SK-N-SH (cell line): Measurements from ENCODE around the gene OBSCN. TPM values are rescaled to one million over a fixed set of nuclear protein-coding genes. Genes with fewer than 3 reads are reported as not detected.

Experiments used
- CTCF ChIA-PET: fragments of 300-600, 350-600 bp; formaldehyde crosslinking; extraction: SDS; loops from one replicate; lab custom pipeline; 2021; lab: Yijun Ruan, JAX
- POLR2A ChIA-PET: fragments of 350-600 bp; sonication (Branson Sonifier 250); formaldehyde crosslinking; extraction: SDS; loops from one replicate; lab custom pipeline; 2020; ENCODE audit warnings: antibody characterized with exemption, inconsistent platforms; lab: Yijun Ruan, JAX
- DNase-seq: peaks from one replicate; pipeline ENCODE4 v3.0.0; 2012
- H2AFZ ChIP-seq: fragments of 200-600 bp; sonication (generic); 2 replicates; pipeline ENCODE4 v1.8.1; 2016; ENCODE audit warnings: antibody characterized with exemption, mild to moderate bottlenecking, low read depth
- H3F3A ChIP-seq: fragments of 200-600 bp; sonication (generic); replicated peaks from 2 replicates; pipeline ENCODE3; 2016; ENCODE audit warnings: antibody characterized with exemption, mild to moderate bottlenecking; ENCODE audit not compliant: insufficient read depth
- H3K27ac ChIP-seq, 2 experiments: fragments of 200-500 bp in 1 of 2; fragments of 200-600 bp in 1 of 2; sonication (Bioruptor generic) in 1 of 2; sonication (generic), shearing (Covaris generic) in 1 of 2; 2 replicates each; pipeline versions ENCODE4 v1.5.1 to v1.6.1; 2014 to 2016; ENCODE audit warnings: low read depth in 2 of 2, inconsistent platforms in 1 of 2, low read length in 1 of 2, mild to moderate bottlenecking in 1 of 2, mixed read lengths in 1 of 2
- H3K27me3 ChIP-seq: fragments of 200-600 bp; sonication (generic), shearing (Covaris generic); 2 replicates; pipeline ENCODE4 v1.6.1; 2016; ENCODE audit warnings: mixed run types; ENCODE audit not compliant: insufficient read depth
- H3K36me3 ChIP-seq, 2 experiments: fragments of 200-500 bp in 1 of 2; fragments of 200-600 bp in 1 of 2; sonication (Bioruptor generic) in 1 of 2; sonication (generic) in 1 of 2; replicated peaks in 1 of 2; 2 replicates each; pipeline versions ENCODE3 to v1.5.1; 2014 to 2016; ENCODE audit warnings: low read length in 1 of 2, mild to moderate bottlenecking in 1 of 2; ENCODE audit not compliant: insufficient read depth in 2 of 2, control insufficient read depth in 1 of 2
- H3K4me1 ChIP-seq, 2 experiments: fragments of 200-500 bp in 1 of 2; fragments of 200-600 bp in 1 of 2; sonication (Bioruptor generic) in 1 of 2; sonication (generic), shearing (Covaris generic) in 1 of 2; 2 replicates each; pipeline versions ENCODE4 v1.5.1 to v1.6.1; 2014 to 2016; ENCODE audit warnings: low read depth in 1 of 2, low read length in 1 of 2, mixed run types in 1 of 2; ENCODE audit not compliant: insufficient read depth in 2 of 2, control insufficient read depth in 1 of 2
- H3K4me2 ChIP-seq: fragments of 200-600 bp; sonication (generic), shearing (Covaris generic); 2 replicates; pipeline ENCODE4 v1.6.1; 2017; ENCODE audit warnings: mixed run types
- H3K4me3 ChIP-seq, 2 experiments: fragments of 200-500 bp in 1 of 2; fragments of 200-600 bp in 1 of 2; sonication (Bioruptor generic) in 1 of 2; sonication (generic), shearing (Covaris generic) in 1 of 2; 2 replicates each; pipeline versions ENCODE4 v1.5.1 to v1.8.1; 2014 to 2016; ENCODE audit warnings: low read depth in 2 of 2, inconsistent platforms in 1 of 2, low read length in 1 of 2, mild to moderate bottlenecking in 1 of 2, mixed read lengths in 1 of 2, moderate library complexity in 1 of 2
- H3K79me2 ChIP-seq: fragments of 200-600 bp; sonication (generic); 2 replicates; pipeline ENCODE4 v1.8.1; 2017; ENCODE audit warnings: mild to moderate bottlenecking; ENCODE audit not compliant: insufficient read depth
- H3K9ac ChIP-seq: fragments of 200-600 bp; sonication (generic); 2 replicates; pipeline ENCODE4 v1.6.1; 2017; ENCODE audit warnings: mixed run types
- H3K9me2 ChIP-seq: fragments of 200-600 bp; sonication (generic); 2 replicates; pipeline ENCODE4 v1.6.1; 2017; ENCODE audit warnings: mixed run types
- H3K9me3 ChIP-seq: fragments of 200-600 bp; sonication (generic); 2 replicates; pipeline ENCODE4 v1.6.1; 2017; ENCODE audit warnings: mixed run types, mild to moderate bottlenecking, moderate library complexity
- H4K20me1 ChIP-seq: fragments of 200-600 bp; sonication (generic); 2 replicates; pipeline ENCODE4 v1.6.1; 2017; ENCODE audit warnings: mild to moderate bottlenecking, mixed run types; ENCODE audit not compliant: insufficient read depth
- CHD2 ChIP-seq: fragments of 150-350 bp; IDR thresholded peaks from 2 replicates; pipeline ENCODE4 v1.6.1; 2018; ENCODE audit warnings: low read length; ENCODE audit not compliant: partially characterized antibody
- CTCF ChIP-seq: fragments of 200-600 bp; sonication (generic); IDR thresholded peaks from 2 replicates; pipeline ENCODE4 v1.6.1; 2017; ENCODE audit warnings: antibody characterized with exemption, mild to moderate bottlenecking, moderate library complexity
- ELF1 ChIP-seq: IDR thresholded peaks from 2 replicates; pipeline ENCODE4 v1.4.0; 2012
- EP300 ChIP-seq, 2 experiments: IDR thresholded peaks; 2 replicates each; pipeline versions ENCODE4 v1.4.0 to v1.6.1; 2012; ENCODE audit warnings: borderline replicate concordance in 1 of 2, low read depth in 1 of 2, low read length in 1 of 2
- EZH2phosphoT487 ChIP-seq: fragments of 200-600 bp; sonication (generic); IDR thresholded peaks from 2 replicates; pipeline ENCODE4 v1.6.1; 2017; ENCODE audit warnings: low read depth, mixed run types, mild to moderate bottlenecking, antibody characterized with exemption, moderate library complexity, borderline replicate concordance
- FOSL2 ChIP-seq: IDR thresholded peaks from 2 replicates; pipeline ENCODE4 v1.4.0; 2012; ENCODE audit warnings: low read depth, mild to moderate bottlenecking, moderate library complexity, borderline replicate concordance
- FOXJ3 ChIP-seq: sonication (generic); formaldehyde crosslinking; IDR thresholded peaks from 2 replicates; pipeline ENCODE4 v1.5.1; 2020; ENCODE audit warnings: mild to moderate bottlenecking, missing genetic modification reagents
- FOXM1 ChIP-seq: IDR thresholded peaks from 2 replicates; pipeline ENCODE4 v1.4.0; 2012; ENCODE audit warnings: low read depth, mild to moderate bottlenecking
- GATA2 ChIP-seq: sonication (generic); formaldehyde crosslinking; IDR thresholded peaks from 2 replicates; pipeline ENCODE4 v1.5.0; 2020; ENCODE audit warnings: mild to moderate bottlenecking, missing genetic modification reagents
- MEF2A ChIP-seq: IDR thresholded peaks from 2 replicates; pipeline ENCODE4 v1.4.0; 2012; ENCODE audit warnings: low read depth, borderline replicate concordance
- NFIC ChIP-seq: IDR thresholded peaks from 2 replicates; pipeline ENCODE4 v1.4.0; 2012; ENCODE audit warnings: borderline replicate concordance
- POLR2AphosphoS5 ChIP-seq: IDR thresholded peaks from 2 replicates; pipeline ENCODE4 v1.6.1; 2012; ENCODE audit warnings: low read depth, low read length
- REST ChIP-seq: IDR thresholded peaks from 2 replicates; pipeline ENCODE4 v1.6.1; 2012; ENCODE audit warnings: mild to moderate bottlenecking, low read depth, low read length, moderate library complexity
- RFX5 ChIP-seq: IDR thresholded peaks from 2 replicates; pipeline ENCODE4 v1.6.1; 2012; ENCODE audit warnings: mild to moderate bottlenecking, improper control_type of control experiment, low read length
- TCF12 ChIP-seq: IDR thresholded peaks from 2 replicates; pipeline ENCODE4 v1.4.0; 2012
- TEAD4 ChIP-seq: IDR thresholded peaks from 2 replicates; pipeline ENCODE4 v1.4.0; 2012; ENCODE audit warnings: mild to moderate bottlenecking, borderline replicate concordance; ENCODE audit not compliant: insufficient read depth
- WGBS: methylation state at CpG from one replicate; pipeline ENCODE4 v1.1.6; 2017; ENCODE audit warnings: low lambda C conversion rate; 5-methylcytosine and 5-hydroxymethylcytosine counted together
- polyA plus RNA-seq, 3 experiments: library from polyadenylated mRNA; depleted of rRNA; stranded (reverse); fragments of >200 nt; gene quantifications; 2 replicates each; pipeline ENCODE4 v1.2.3, GENCODE V29; 2012

The OBSCN gene
- polyA plus RNA-seq, 1 of the 3 experiments (the other 2 are of a cell fraction): 4.0 TPM

GRCh38 chr1:228298471-228298870 lies 90.6 kb downstream of the OBSCN start:
- Histone ChIP-seq H2AFZ (no peak overlapping the region), H3K4me3 (no peak overlapping the region), H3K9ac (no peak overlapping the region), H3K9me3 (peaks cover 9% of the 10 kb centered on the region; the same call in 1 of the 2 replicates), H3K79me2 (no peaks in the 10 kb centered on the region), H3F3A (no peaks in the 10 kb centered on the region), H3K27me3 (no peaks in the 10 kb centered on the region), H3K4me2 (no peak overlapping the region), H3K9me2 (no peaks in the 10 kb centered on the region), H3K36me3 (no peaks in the 10 kb centered on the region), H3K27ac (no peak overlapping the region), H4K20me1 (no peaks in the 10 kb centered on the region), H3K4me1 (no peaks in the 10 kb centered on the region)
- 71% methylated on average over 6 of the region's 6 CpGs for WGBS
- TF ChIP-seq TCF12 (no peak), FOXJ3 (CRISPR knock-in tag) (no peak), NFIC (no peak), TEAD4 (no peak), FOXM1 (no peak), FOSL2 (no peak), EP300 (IDR thresholded peaks at IDR 0.05; ENCODE audit: borderline replicate concordance in 1 of 2, low read depth in 1 of 2, low read length in 1 of 2) (no peak), ELF1 (no peak), CTCF (no peak), MEF2A (no peak), CHD2 (no peak), EZH2phosphoT487 (no peak), RFX5 (no peak), POLR2AphosphoS5 (no peak), REST (no peak), GATA2 (CRISPR knock-in tag) (no peak)
- CTCF ChIA-PET: no interaction called here
- POLR2A ChIA-PET: no interaction called here
- no peak for DNase-seq
